GDM1 (cell line): ENCODE results near the gene SKOR1.

Experiments
- DNase-seq: peaks from one replicate; lab custom pipeline; 2025; lab: John Stamatoyannopoulos, UW

The SKOR1 gene

DNA sequence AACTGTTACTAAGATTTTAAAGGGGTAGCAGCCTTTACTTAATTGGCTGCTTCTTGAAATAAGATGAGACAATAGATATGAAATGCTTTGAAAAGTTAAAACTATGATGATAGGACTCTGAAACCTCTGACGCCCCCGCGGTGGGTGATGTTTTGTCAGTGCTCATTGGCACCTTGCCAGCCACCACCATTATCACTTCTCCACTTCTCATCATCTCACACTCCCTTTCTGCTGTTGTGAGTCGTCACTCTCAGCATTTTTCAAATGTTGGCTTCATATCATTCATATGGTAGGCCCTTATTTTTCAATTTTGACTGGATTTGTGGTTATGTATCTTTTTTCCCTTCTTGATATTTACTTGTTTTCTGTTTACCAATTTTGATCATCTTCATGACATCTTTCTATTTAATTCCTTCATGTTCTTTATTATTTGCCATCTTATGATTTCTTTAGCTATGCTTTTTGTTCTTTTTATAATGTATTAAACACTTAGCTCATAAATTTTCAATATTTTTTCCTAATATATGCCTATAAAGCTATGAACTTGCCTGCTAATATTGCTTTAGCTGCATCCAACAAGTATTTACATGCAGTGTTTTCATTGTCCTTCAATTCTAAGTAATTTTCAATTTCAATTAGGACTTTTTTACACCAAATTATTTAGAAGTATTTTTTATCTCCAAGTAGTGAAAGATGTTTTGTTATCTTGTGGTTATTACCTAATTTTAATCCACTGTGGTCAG is 30.3 kb upstream of the SKOR1 start:
- DNase-seq, result no peak

DNA sequence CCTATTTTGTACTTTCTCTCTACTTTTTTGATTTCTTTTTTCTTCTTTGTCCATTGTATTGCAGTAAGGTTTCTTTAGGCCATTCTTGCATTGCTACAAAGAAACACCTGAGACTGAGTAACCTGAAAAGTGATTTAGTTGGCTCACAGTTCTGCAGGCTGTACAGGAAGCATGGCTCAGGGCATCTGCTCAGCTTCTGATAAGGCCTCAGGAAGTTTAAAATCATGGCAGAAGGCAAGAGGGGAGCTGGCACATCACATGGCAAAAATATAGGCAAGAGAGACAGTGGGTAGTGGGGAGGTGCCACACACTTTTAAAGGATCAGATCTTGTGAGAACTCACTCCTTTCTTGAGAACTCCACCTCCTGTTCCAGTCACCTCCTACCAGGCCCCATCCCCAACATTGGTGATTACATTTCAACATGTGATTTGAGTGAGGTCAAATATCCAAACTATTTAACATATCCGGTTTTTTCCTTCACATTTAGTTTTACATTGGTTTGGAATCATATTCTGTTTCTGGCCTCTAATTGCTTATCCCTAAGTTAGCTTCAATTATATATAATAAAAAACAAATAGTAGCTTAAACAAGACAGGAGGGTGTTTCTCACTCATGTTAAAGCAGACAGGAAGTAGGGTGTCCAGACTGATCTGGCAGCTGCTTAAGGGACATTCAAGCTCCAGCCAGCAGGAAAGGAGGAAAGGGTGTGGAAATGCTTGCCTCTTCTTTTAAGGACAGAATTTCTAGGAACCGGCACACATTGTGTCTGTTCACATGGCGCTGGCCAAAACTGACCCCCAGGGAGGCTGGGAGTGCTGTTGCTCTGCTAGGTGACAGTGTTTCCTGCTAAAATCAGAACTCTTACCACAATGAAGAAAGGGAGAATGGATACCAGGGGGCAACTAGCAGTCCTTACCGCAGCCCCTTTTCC is 28.8 kb upstream of the SKOR1 start:
- no peak for DNase-seq

DNA sequence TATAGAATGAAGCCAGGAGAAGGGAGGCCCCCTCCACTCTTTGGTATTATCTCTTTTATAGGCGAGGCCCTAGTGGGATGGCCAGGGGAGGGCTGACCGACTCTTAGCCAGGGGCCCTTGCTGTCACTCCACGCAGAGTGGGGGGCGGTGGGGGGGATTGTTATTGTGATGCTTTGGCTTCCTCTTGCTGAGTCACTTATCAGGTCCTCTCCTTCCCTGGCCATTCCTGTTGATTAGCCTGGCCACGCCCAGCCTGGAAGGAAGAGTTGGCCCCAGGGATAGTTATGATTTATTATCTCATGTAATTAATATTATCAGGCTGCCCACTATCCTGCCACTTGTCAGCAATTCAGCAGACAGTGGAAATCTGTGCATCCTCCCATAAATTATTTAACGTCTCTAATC is 25.5 kb upstream of the SKOR1 start:
- DNase-seq, result no peak

DNA sequence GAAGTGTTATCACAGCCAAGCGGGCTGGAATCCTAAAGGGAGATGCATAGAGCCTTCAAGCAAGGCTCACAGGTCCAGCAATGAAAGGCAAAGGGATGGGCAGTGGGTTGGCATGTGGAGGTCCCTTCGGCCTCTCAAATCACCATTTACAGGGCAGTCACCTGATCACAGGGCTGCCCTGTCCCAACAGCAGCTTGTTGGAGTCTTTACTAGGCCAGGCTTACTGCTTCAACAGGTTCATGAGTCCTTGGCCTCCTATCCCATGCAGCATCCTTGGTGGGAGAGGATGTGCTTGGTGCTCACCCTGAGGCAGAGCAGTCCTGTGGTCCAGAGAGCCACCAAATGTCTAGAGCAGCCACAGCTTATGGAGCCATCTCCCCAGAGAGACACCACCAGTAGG is 24.2 kb upstream of the SKOR1 start:
- no peak for DNase-seq

DNA sequence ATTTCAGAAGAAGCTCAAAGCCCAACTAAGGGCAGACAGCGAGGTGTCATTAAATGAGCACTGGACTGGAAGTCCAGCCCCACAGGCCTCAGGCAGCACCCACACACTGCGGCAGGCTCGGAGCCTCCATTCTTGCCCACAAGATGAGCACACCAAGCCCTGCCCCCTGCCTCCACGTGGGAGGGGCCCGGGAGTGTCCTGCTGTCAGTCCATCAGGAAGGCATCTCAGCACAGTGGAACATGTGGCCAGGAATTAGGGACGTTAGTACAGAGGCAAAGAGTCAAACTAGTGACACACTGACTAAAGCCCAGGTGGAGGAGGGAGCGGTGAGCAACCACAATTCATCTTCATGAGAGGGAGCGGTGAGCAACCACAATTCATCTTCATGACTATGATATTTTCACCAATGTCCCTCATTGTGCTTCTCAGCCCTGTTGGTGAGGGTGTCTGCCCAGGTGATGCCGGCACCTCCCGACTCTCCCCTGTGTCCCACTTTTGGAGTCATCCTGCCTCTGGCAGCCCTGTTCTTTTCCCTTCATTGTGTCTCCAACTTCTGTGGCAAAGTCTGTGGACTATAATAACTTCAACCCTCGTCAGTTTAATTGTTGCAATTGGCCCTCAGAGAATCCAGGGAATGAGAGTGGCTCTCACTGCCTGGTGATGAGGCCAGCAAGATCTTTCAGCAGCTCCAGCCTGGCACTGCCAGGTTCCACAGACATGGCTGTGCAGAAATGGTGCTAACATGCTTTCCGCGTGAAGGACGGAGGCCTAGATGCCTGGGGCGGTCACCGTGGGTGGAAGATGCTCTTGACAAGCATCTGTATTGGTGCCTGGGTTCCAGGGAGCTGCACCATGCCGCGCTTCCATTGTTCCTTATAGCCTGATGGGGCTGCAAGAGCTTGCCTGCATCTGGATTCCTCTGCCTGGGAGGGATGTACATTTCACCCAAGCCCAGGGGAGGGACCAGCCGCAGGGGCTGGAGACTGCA is 23.1 kb upstream of the SKOR1 start:
- no peak for DNase-seq

DNA sequence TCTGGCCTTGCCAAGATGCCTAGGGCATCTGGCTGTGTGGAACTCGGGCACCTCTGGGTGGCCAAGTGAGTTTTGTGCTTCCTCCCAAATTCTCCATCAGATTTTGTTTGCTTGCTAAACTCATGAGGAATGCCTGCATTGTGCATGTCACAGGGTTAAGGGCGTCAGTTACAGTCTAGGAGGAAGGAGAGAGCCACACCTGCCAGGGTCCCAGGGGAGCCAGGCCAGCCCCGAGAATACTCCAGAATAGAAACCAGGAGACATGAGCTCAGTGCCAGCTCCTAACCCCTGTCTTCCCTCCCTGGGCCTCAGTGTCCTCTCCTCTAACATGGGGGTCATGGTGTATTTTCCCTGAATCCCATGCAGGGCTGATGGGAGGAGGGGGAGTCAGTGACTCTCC is 22.0 kb upstream of the SKOR1 start:
- DNase-seq, result no peak

DNA sequence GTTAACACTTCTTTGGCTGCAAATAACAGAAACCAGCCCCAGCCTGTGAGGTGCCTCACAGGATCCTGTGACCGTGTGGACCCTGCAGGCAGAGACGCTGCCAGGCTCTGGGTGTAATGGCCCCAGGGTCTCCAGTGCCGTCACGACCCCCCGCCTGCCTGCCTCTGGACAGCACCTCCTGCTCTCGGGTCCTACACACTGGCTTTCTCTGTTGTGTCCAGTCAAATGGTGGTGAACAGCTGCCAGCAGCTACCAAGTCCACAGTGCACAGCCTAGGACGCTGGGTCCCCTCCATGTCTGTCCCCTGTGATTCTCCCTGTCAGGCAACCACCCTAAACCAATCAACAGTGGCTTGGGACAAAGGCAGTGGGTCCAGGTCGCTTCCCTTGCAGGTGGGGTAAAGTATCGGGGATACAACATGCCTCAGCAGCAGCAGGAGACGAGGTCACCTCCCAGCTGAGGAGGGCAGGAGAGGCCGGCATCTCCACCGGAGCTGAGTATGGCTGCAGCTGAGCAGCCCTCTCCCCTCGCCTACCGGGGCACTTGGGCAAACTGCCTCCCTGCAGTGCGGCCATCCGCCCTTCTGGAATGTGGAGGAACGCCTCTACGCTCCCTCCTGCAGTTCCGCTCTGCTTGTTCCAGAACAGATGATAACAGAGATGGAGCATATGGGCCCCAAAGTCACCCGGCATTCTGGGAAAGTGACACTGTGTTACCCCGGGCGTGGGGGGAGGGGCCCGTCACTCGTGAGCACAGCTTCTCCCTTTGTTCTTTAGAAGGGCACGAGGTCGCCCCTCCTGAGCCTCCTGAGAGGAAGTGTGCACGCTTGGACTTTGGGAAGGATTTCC is 21.1 kb upstream of the SKOR1 start:
- no peak for DNase-seq

DNA sequence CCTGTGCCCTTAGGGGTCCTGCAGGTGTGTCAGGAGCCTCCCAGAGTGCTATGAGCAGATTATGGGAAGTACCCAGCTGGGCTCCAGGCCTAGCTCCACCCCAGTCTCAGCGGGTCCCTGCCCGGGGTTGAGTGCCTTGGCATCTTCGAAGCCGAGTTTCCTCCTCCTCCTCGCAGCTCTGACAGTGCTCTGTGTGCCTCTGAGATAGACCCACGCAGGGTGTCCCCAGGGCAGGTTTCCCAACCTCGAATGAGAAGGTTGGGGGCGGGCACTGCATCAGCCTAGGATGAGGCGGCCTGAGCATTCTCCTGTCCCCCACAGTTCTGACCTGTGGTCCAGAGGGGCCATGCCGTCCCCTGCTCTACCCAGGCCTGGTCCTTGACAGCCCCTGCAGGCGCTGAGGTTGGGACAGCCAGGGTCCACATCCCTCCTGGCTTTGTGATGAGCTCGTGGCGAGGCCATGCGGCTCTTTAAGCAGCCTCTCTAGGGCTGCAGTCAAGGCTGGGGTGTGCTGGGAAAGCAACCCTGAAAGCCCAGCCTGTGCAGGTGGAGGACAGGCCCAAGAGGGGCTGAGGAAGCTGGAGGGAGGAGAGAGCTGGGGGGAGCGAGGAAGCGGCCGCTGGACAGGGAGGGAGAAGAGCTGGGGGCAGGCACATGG is 20.2 kb upstream of the SKOR1 start:
- no peak for DNase-seq

DNA sequence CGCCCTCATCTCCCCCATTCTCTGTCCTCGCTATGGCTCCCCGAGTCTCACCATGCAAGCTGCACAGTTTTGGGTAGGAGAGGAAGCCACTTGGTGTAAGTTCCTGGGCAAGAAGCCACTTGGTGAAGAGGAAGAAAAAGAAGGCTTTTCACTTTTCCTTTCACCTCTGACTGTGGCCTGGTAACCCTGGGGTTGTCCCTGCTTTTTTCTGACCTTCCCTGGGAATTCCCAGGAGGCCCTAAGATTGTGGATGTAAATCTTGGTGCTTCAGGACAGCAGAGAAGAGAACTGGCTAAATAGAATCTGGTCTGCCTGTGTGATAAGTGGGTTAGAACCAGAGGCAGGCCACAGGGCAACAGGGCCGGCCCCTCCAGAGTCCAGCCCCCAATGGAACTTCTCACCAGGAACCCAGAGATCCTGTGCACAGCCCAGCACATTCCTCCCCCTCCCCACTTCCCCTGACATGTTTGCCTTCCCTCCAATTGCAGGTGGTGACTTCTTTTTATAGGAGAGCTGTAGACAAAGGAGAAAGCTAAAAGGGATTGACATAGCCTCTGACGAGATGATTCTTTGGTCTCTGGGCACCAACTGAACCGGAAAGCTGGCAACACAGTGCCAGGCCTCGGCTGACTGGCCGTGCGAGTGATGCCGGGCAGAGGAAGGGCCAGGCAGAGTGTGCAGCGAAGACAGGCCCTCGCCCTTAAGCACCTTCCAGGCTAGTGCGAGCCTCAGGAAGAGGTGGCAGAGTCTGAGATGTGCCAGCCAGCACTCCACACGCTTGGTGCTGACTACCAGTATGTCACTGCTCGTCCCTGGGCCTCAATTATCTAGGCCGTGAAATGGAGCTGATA is 19.4 kb upstream of the SKOR1 start:
- no peak for DNase-seq

DNA sequence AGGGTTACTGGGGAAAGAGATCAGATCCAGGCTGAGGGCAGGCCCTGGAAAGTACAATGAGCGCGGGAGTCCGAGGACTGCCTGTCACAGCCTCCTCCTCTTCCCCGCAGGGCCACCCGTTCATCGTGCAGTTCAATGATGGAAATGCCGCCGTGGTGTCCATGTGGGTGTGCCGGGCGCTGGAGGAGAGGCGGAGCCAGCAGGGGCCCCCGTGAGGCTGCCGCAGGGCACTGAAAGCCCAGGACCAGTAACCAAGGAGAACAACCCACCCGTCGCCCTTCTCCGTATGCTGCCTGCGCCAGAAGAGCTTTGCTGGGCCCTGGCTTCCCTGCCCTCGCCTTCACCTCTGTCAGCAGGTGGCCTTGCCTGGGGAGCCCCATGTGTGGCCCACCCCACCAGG is 18.8 kb upstream of the SKOR1 start:
- no peak for DNase-seq

DNA sequence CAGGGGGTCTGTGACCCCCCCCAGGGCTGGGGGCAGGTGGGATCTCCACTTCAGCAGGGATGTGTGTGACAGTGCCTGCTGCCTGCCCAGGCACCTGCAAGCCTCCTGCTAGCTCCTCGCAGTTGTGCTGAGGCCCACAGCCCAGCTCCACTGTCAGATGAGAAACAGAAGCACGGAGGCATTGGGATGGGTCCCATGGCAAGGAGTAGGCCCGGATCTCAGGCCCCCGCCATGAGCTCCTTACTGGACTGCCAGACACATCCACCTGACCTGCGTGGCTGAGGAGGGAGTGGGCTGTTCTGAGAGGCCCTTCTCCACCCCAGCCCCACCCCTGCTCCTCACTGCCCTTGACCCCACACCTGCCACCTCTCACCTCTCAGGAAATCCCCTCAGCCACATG is 18.2 kb upstream of the SKOR1 start:
- no peak for DNase-seq

DNA sequence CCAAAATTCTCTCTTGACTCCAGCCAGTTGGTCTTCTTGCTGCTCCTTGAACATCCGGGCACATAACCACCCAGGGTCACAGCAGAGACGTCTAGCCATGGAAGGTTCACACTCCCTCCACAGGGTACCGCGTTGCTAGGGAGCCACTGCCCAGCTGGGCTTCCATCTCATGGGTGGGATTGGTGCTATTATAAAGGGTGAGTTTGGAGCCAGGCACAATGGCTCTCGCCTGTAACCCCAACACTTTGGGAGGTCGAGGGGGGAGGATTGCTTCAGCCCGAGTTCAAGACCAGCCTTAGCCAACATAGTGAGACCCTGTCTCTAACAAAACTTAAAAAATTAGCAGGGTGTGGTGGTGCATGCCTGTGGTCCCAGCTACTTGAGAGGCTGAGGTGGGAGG is 17.5 kb upstream of the SKOR1 start:
- no peak for DNase-seq

DNA sequence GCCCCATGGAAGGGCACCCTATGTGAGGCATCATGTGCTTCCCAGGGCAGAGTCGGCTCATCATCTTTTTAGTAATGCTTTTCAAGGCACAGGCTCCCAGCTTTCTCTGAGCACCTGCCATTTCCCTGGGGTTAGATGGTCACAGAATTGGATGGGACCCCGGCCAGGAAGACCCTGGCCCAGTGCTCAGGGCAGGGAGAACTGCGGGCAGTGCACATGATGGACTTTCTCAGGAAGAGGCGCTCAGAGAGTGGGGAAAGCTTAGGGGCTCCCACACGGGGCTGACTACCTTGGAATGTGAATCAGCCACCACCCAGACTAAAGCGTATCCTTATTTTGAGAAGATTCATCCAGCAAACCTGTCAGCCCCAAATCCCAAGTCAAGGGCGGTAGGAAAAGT is 16.5 kb upstream of the SKOR1 start:
- no peak for DNase-seq

DNA sequence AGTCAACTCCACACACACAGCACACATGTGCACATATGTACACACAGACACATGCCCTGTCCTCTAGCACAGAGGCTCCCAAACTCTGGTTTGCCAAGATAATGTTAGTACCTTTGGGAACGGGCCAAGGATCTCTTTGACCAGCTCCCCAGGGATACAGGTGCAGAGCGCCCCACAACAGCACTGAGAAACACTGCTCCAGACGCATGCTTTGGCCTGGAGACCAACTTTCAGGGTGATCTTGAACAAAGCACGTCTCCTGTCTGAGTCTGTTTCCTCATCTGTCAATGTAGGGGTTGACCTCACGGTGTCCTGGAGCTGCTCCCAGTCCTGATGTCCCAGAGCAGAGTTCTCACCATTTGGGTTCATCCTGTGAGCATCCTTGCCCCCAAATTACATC is 15.9 kb upstream of the SKOR1 start:
- DNase-seq, result no peak

DNA sequence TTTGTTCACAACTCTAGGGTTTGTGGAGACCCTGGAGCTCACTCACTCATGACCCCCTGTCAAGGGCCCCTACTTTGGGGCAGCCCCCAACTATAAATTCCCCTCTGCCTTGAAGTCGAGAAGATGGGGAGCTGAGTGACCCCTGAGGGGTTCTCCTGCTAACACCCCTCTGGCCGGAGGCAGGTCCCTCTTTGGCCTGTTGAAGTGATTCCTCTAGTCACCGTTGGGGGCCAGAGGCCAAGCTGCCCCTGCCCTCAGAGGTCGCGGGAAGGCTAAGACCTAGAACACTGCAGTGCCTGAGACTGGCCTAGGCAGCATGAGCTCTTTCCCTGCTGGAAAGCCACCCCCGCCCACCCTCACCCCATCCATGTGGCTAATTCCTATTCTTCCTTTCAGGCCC is 15.4 kb upstream of the SKOR1 start:
- no peak for DNase-seq

DNA sequence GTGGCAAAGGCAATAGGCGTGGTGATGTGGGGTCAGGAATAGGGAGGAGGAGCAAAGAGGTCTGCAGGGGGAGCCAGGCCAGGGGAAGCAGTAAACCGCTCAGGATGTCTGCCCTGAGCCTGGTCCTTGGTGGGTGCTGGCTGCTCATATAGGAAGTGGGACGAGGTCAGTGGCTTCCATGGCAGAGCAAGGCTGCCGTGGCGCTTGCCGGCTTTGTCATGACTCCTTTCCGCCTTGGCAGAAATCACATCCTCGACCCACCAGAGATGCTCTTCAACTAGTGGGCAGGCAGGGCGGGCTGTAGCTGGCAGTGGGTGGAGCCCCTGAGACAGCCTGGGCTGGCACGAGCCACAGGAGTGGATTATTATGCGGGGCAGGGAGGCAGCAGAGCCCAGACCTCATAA is 13.1 kb upstream of the SKOR1 start:
- no peak for DNase-seq

DNA sequence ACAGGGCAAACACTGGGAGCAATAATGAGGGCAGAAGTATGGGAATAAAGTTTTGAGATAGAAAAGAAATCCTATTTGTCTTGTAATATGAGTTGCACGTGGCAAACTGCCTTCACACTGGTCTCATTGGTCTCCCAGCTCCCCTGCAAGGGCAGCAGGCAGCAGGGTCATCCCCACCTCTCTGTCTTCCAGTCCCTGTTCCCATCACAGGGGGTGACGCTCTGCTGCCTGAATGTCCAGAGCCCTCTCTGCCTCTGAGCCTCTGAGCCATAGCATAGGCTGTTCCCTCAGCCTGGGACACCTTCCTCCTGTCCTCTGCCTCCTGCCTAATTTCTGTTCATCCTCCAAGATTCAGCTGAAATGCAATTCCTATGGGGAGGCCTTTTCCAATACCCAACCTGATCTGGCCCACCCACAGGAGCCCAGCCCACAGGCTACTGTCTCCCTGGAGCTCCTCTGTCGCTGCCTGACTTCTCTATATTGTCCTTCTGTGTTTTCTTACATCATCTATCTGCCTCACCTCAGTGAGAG is 12.1 kb upstream of the SKOR1 start:
- no peak for DNase-seq

DNA sequence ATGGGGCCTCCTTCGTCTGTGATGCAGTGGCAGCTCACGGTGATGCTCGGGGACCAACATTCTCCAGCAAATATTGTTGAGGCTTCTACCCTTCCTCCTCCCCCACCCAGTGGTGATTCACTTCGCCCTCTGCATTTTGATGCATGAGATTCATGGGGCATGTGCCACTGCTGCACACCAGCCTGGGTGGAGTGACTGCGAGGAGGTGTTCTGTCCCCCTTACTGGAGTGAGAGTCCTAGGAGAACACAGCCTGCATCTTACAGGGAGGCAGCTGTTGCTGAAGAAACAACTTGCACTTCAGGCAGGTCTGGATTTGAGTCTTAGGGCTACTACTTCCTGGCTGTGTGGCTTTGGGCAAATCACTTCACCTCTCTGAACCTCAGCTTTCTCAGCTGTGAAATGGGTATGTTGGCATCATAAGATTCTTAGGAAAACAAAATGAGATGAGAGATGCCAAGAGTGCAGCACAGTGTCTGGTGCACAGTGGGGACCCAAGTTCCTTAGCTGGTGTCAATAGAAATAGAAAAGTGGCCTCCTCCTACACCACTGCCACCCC is 10.2 kb upstream of the SKOR1 start:
- DNase-seq, result no peak

DNA sequence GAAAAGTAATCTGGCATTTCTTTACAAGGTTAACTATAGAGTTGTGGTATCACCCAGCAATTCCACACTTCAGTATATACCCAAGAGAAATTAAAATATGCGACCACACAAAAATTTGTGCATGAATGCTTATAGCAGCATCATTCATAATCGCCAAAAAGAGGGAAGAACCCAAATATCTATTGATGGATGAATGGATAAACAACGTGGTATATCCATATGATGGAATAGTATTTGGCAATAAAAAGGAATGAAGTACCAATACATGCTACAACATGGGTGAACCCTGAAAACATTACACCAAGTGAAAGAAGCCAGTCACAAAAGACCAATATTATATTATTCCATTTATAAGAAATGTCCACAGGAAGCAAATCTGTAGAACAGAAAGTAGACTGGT is 8.6 kb upstream of the SKOR1 start:
- DNase-seq, result no peak
